Tibial nerve (tissue), 3 donors: ENCODE results near the gene ZNF688.

Experiments used
- CTCF ChIP-seq, 5 experiments: fragments of 200-600 bp in 3 of 5; fragments of 450-650 bp in 2 of 5; sonication (generic) in 3 of 5; IDR thresholded peaks; one replicate each; pipeline ENCODE4 v1.5.1; 2016 to 2019; ENCODE audit warnings: antibody characterized with exemption in 5 of 5, mild to moderate bottlenecking in 3 of 5, moderate library complexity in 2 of 5
- POLR2A ChIP-seq, 2 donors: fragments of 450-650 bp; IDR thresholded peaks; one replicate each; pipeline ENCODE4 v1.6.1; 2017; ENCODE audit warnings: antibody characterized with exemption in 2 of 2, mild to moderate bottlenecking in 2 of 2, moderate library complexity in 2 of 2

GRCh38 chr16:30557957-30558788 is 13.3 kb downstream of the ZNF688 start, which contains the start of gene ZNF764:
- TF ChIP-seq CTCF (IDR thresholded peaks at IDR 0.05) (peak in 4 of 5 experiments; percentile 2 to 36 (median 6)), POLR2A (IDR thresholded peaks at IDR 0.05) (peak; percentile 19 to 44)
